Measurements from ENCODE around the gene HTRA3. TPM values are rescaled to one million over a fixed set of nuclear protein-coding genes. Genes with fewer than 3 reads are reported as not detected.

The HTRA3 gene
- total RNA-seq, 2 experiments from 2014 or later = not detected

DNA sequence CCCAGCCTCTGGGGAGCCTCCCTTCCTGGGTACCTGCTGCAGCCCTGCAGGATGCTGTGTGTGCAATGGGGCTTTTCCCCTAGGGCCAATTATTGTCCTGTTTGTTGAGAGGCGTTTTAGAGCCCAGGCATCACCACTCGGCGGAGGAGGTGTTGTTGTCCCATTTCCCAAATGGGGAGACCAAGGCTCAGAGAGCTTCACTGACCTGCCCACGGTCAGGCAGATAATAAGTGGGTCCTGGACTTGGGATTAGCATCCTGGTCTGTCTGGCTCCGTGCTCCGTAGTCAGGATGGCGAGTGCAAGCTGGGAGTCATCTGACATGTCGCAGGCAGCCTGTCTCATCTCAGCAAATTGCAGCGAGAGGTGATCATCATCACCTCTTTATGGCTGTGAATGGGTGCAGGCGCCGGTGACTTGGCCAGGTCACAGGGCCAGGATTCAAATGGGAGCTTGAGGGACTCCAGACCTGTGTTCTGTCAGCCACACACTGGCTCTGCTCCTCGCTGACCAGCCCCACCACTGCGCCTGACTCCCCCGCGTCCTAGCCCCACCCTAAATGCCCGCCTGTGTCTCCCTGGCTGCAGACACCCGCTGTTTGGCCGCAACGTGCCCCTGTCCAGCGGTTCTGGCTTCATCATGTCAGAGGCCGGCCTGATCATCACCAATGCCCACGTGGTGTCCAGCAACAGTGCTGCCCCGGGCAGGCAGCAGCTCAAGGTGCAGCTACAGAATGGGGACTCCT, 16.6 kb downstream of the HTRA3 start:
- CTCF ChIA-PET = no interaction called here

GRCh38 chr4:8286719-8287342, 17.3 kb downstream of the HTRA3 start:
- no peaks in the 10 kb centered on the region for H3K27me3 Mint-ChIP-seq
- no peaks in the 10 kb centered on the region for H3K9me3 Mint-ChIP-seq
- H3K36me3 Mint-ChIP-seq (ENCODE audit: low read depth) = no peaks in the 10 kb centered on the region
- no peak for DNase-seq
- no peak overlapping the region for H3K27ac Mint-ChIP-seq
- CTCF ChIA-PET = no interaction called here
- no peak overlapping the region for H3K4me3 Mint-ChIP-seq
- H3K4me1 Mint-ChIP-seq = no peaks in the 10 kb centered on the region
- POLR2A ChIA-PET = no interaction called here

More for the DNA sequence above, 16.6 kb downstream of the HTRA3 start:
- H3K4me1 Mint-ChIP-seq = no peaks in the 10 kb centered on the region
- H3K4me3 Mint-ChIP-seq = no peak overlapping the region
- H3K36me3 Mint-ChIP-seq (ENCODE audit: low read depth) = no peaks in the 10 kb centered on the region
- H3K27ac Mint-ChIP-seq = no peak overlapping the region
- POLR2A ChIA-PET = no interaction called here
- no peaks in the 10 kb centered on the region for H3K27me3 Mint-ChIP-seq
- H3K9me3 Mint-ChIP-seq = no peaks in the 10 kb centered on the region
- DNase-seq = no peak

- ChIA-PET POLR2A (no interaction called here), CTCF (no interaction called here)
- no peak for DNase-seq
- no peaks in the 10 kb centered on the region for H3K36me3 Mint-ChIP-seq (ENCODE audit: low read depth)
- H3K4me3 Mint-ChIP-seq = no peak overlapping the region
- H3K9me3 Mint-ChIP-seq = no peaks in the 10 kb centered on the region
- no peak overlapping the region for H3K27ac Mint-ChIP-seq
- no peaks in the 10 kb centered on the region for H3K27me3 Mint-ChIP-seq
- no peaks in the 10 kb centered on the region for H3K4me1 Mint-ChIP-seq
These were observed 18.1 kb downstream of the HTRA3 start for GRCh38 chr4:8287343-8288280.

DNA sequence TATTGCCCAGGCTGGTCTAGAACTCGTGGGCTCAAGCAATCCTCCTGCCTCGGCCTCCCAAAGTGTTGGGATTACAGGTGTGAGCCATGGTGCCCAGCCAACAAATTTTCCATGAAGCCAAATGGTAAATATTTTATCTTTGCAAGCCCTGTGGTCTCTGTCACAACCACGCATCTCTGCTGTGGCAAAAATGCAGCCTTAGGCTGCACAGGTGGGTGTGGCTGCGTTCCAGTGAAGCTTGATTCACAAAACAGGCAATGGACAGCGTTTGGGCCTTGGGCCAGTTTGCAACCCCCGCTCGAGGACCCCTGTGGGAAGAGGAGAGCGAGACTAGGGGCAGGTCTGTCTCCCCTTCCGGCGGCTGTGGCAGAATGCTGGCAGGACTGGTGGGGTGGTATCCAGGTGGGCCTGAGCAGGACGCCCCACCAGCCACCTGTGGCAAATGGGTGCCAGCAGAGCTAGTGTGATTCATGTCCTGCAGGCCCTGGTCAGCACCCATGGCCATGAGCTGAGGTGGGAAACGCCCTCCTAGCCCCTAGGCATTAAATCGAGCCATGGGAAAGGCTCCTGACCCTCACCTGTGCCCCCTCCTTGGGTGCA, 19.7 kb downstream of the HTRA3 start:
- ChIA-PET POLR2A (no interaction called here), CTCF (interaction anchor here (0.6 kb wide), 1 partner anchor 337 kb away, joined by 3 read pairs; no protein-coding TSS in a partner anchor)
- Mint-ChIP-seq H3K9me3 (no peaks in the 10 kb centered on the region), H3K4me1 (no peaks in the 10 kb centered on the region), H3K4me3 (no peak overlapping the region), H3K27me3 (no peaks in the 10 kb centered on the region), H3K36me3 (ENCODE audit: low read depth) (no peaks in the 10 kb centered on the region), H3K27ac (no peak overlapping the region)
- DNase-seq = no peak

- ChIA-PET POLR2A (no interaction called here), CTCF (no interaction called here)
- Mint-ChIP-seq H3K4me3 (no peak overlapping the region), H3K27me3 (no peaks in the 10 kb centered on the region), H3K27ac (no peak overlapping the region), H3K36me3 (ENCODE audit: low read depth) (no peaks in the 10 kb centered on the region), H3K4me1 (no peaks in the 10 kb centered on the region), H3K9me3 (peaks cover 5% of the 10 kb centered on the region)
- no peak for DNase-seq
These were observed 20.6 kb downstream of the HTRA3 start for GRCh38 chr4:8289956-8290700.

DNA sequence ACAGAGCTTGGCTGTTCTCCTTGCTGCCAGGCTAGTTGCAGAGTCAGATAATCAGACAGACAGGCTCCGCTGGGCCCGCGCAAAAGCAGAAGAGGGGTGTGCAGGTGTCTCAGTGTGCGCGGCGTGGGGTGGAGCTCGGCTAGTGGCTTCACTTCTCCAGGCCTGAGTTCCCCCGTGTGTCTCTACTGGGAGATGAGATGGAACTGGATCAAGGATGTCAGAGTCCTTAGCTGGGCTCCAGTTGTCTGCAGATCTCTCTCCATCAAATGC, 21.1 kb downstream of the HTRA3 start:
- DNase-seq = no peak
- Mint-ChIP-seq H3K4me3 (no peak overlapping the region), H3K27ac (no peak overlapping the region), H3K9me3 (peaks cover 5% of the 10 kb centered on the region), H3K36me3 (ENCODE audit: low read depth) (no peaks in the 10 kb centered on the region), H3K27me3 (no peaks in the 10 kb centered on the region), H3K4me1 (no peaks in the 10 kb centered on the region)
- POLR2A ChIA-PET = no interaction called here
- CTCF ChIA-PET = no interaction called here

GRCh38 chr4:8291036-8291682, 21.6 kb downstream of the HTRA3 start:
- Mint-ChIP-seq H3K4me1 (no peaks in the 10 kb centered on the region), H3K27me3 (no peaks in the 10 kb centered on the region), H3K36me3 (ENCODE audit: low read depth) (no peaks in the 10 kb centered on the region), H3K27ac (no peak overlapping the region), H3K4me3 (no peak overlapping the region), H3K9me3 (peaks cover 5% of the 10 kb centered on the region)
- ChIA-PET CTCF (interaction anchor here (2.6 kb wide), 1 partner anchor 9 kb away, joined by 7 read pairs; no protein-coding TSS in a partner anchor), POLR2A (no interaction called here)
- DNase-seq = no peak

DNA sequence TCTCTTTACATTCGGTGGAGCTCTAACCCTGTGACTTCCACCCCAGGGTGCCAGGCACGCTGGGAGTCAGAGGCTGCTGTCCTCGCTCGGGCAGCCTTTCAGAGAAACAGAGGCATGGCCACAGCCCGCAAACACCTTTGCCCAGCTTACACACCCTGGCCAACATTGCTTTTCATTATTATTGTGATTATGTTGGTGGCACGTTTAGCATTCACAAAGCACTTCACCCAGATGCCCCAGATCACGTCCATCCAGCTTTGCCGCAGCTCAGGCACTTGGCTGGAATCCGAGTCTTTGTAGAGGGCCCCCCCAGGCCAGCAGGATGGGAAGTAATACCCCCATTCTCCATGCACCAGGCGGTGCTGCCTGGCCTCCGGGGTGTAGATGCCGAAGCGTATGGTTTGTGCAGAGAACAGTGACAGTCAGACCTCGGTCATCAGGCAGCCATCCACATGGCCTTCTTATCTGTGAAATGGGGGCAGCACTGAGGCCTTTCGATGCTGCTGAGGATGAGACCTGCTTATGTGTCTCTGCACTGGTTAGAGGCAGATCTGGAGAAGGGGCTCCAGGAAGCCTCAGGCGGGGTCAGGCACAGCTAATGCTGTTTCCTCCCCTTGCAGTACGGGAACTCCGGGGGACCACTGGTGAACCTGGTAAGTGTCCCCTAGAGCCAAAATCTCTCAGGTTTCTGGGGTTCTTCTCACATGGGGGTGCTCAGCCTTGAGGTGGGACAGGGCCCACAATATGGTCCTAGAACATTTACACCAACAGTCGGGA, 22.3 kb downstream of the HTRA3 start:
- H3K9me3 Mint-ChIP-seq = peaks cover 5% of the 10 kb centered on the region
- H3K27ac Mint-ChIP-seq = no peak overlapping the region
- H3K4me3 Mint-ChIP-seq = no peak overlapping the region
- no peaks in the 10 kb centered on the region for H3K4me1 Mint-ChIP-seq
- no peaks in the 10 kb centered on the region for H3K36me3 Mint-ChIP-seq (ENCODE audit: low read depth)
- CTCF ChIA-PET = interaction anchor here (0.9 to 2.6 kb wide), 3 partner anchors 9 to 12 kb away, joined by 3 to 7 read pairs (median 3); no protein-coding TSS in a partner anchor
- no peak for DNase-seq
- POLR2A ChIA-PET = no interaction called here
- no peaks in the 10 kb centered on the region for H3K27me3 Mint-ChIP-seq

GRCh38 chr4:8292478-8293107, 23.0 kb downstream of the HTRA3 start:
- H3K4me1 Mint-ChIP-seq = no peaks in the 10 kb centered on the region
- no peaks in the 10 kb centered on the region for H3K36me3 Mint-ChIP-seq (ENCODE audit: low read depth)
- POLR2A ChIA-PET = no interaction called here
- CTCF ChIA-PET = interaction anchor here (0.9 to 2.6 kb wide), 3 partner anchors 8 to 12 kb away, joined by 3 to 7 read pairs (median 3); no protein-coding TSS in a partner anchor
- no peak for DNase-seq
- H3K27me3 Mint-ChIP-seq = no peaks in the 10 kb centered on the region
- H3K9me3 Mint-ChIP-seq = peaks cover 5% of the 10 kb centered on the region
- H3K27ac Mint-ChIP-seq = no peak overlapping the region
- no peak overlapping the region for H3K4me3 Mint-ChIP-seq

GRCh38 chr4:8293131-8293975, 23.8 kb downstream of the HTRA3 start:
- ChIA-PET CTCF (interaction anchor here (1.4 to 2.6 kb wide), 2 partner anchors 11 to 12 kb away, joined by 3 to 7 read pairs; no protein-coding TSS in a partner anchor), POLR2A (no interaction called here)
- no peak for DNase-seq
- H3K4me3 Mint-ChIP-seq = no peak overlapping the region
- no peaks in the 10 kb centered on the region for H3K27me3 Mint-ChIP-seq
- no peaks in the 10 kb centered on the region for H3K36me3 Mint-ChIP-seq (ENCODE audit: low read depth)
- peaks cover 5% of the 10 kb centered on the region for H3K9me3 Mint-ChIP-seq
- no peaks in the 10 kb centered on the region for H3K4me1 Mint-ChIP-seq
- H3K27ac Mint-ChIP-seq = no peak overlapping the region
